Panc1 (cell line): ENCODE measurements around the gene C14orf93. TPM values are rescaled to one million over a fixed set of nuclear protein-coding genes. Genes with fewer than 3 reads are reported as not detected.

ENCODE experiments used
- ATAC-seq: fragments of 200-7000 bp; cut with Tn5 transposase; 2 replicates; pipeline ENCODE4 v1.9.1; 2020; ENCODE audit warnings: mild to moderate bottlenecking, moderate library complexity
- BruUV-seq: library from RNA; stranded (reverse); fragments of 400-500 nt; replicated peaks from 2 replicates; lab custom pipeline; 2021; lab: Mats Ljungman, UMichigan
- CTCF ChIA-PET: fragments of 300-600 bp; sonication (Branson Sonifier 250); formaldehyde crosslinking; loops from one replicate; lab custom pipeline; 2022; ENCODE audit warnings: antibody characterized with exemption; lab: Charles Lee
- POLR2A ChIA-PET: fragments of 300-600 bp; sonication (Branson Sonifier 250); formaldehyde crosslinking; loops from one replicate; lab custom pipeline; 2022; ENCODE audit warnings: antibody characterized with exemption; lab: Charles Lee
- DNase-seq: peaks from one replicate; pipeline ENCODE4 v3.0.0-alpha.2; 2010; ENCODE audit warnings: low read depth, low spot score
- H3K27ac ChIP-seq: 2 replicates; pipeline ENCODE4 v1.5.1; 2011; ENCODE audit warnings: mild to moderate bottlenecking, low read length, inconsistent platforms
- H3K27me3 ChIP-seq: fragments of 200-500 bp; sonication (Bioruptor generic); 2 replicates; pipeline ENCODE4 v1.6.0; 2014; ENCODE audit warnings: low read length, inconsistent platforms; ENCODE audit not compliant: control insufficient read depth, insufficient read depth
- H3K36me3 ChIP-seq: fragments of 200-500 bp; sonication (Bioruptor generic); 2 replicates; pipeline ENCODE4 v1.5.1; 2014; ENCODE audit warnings: inconsistent platforms, mild to moderate bottlenecking, low read length, moderate library complexity; ENCODE audit not compliant: control insufficient read depth, insufficient read depth
- H3K4me1 ChIP-seq: 2 replicates; pipeline ENCODE4 v1.5.1; 2011; ENCODE audit warnings: inconsistent platforms, mild to moderate bottlenecking, low read length, moderate library complexity; ENCODE audit not compliant: control insufficient read depth, insufficient read depth
- H3K4me3 ChIP-seq, 2 experiments: 2 replicates each; pipeline ENCODE4 v1.5.1; 2011 to 2012; ENCODE audit warnings: low read depth in 2 of 2, low read length in 2 of 2, mild to moderate bottlenecking in 2 of 2, inconsistent platforms in 1 of 2, moderate library complexity in 1 of 2
- H3K9me3 ChIP-seq: fragments of 200-500 bp; sonication (Bioruptor generic); 2 replicates; pipeline ENCODE4 v1.5.1; 2014; ENCODE audit warnings: low read depth, mild to moderate bottlenecking, inconsistent platforms, low read length, moderate library complexity; ENCODE audit not compliant: control insufficient read depth, insufficient read depth
- POLR2AphosphoS5 ChIP-seq: IDR thresholded peaks from 2 replicates; pipeline ENCODE4 v1.6.1; 2012; ENCODE audit warnings: mild to moderate bottlenecking, low read depth, low read length, moderate library complexity
- SIN3A ChIP-seq: IDR thresholded peaks from 2 replicates; pipeline ENCODE4 v1.6.1; 2012; ENCODE audit warnings: low read depth, mild to moderate bottlenecking, low read length, moderate library complexity, borderline replicate concordance; ENCODE audit not compliant: insufficient read depth
- TCF7L2 ChIP-seq: IDR thresholded peaks from 2 replicates; pipeline ENCODE4 v1.6.1; 2011; ENCODE audit warnings: mild to moderate bottlenecking, low read depth, low read length, inconsistent platforms
- in situ Hi-C: cut with HindIII; loops from 2 replicates; pipeline ENCODE4 v1.10.0; 2016; ENCODE audit warnings: low sequenced_read_pairs, low pct_unique_long_range_greater_than_20kb
- intact Hi-C: fragments of 100-400 bp; cut with micrococcal nuclease; formaldehyde crosslinking; loops from one replicate; pipeline ENCODE4 v1.10.0; 2022; ENCODE audit not compliant: unreplicated experiment
- total RNA-seq: library from RNA; stranded (reverse); gene quantifications from one replicate; pipeline ENCODE4 v1.2.1, GENCODE V29; 2021; ENCODE audit not compliant: unreplicated experiment
- TF ChIP-seq, protein P1 (sequence below), 2 experiments: IDR thresholded peaks; 2 replicates each; pipeline ENCODE4 v1.6.1; 2011 to 2012; ENCODE audit warnings: low read depth in 2 of 2, control low read depth in 1 of 2, low read length in 1 of 2, mild to moderate bottlenecking in 1 of 2, moderate library complexity in 1 of 2; ENCODE audit not compliant: insufficient read depth in 1 of 2
- TF ChIP-seq, protein P2 (sequence below): fragments of 450-650 bp; IDR thresholded peaks from 2 replicates; pipeline ENCODE4 v1.5.1; 2017; ENCODE audit warnings: mild to moderate bottlenecking

C14orf93 gene
- total RNA-seq, 1 experiment from 2014 or later: 5.6 TPM

DNA sequence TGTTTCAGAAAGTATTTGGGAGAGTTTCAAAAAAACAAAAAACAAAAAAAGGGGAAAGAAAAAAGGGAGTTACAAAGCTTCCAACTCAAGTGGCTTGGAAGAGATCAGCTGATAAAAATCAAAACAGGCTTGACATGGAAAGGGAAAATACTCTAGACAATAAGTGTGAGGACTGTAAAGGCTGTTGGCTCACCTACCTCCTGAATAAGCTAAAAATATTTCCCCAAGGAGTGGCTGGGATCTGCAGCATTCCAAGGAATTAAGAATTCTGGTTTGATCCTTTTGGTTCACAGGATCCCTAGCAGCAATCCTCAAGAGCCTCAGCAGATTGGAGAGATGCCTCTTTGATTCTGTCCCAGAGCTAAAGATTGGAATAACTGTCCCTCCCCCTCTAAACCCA lies 16.4 kb downstream of the C14orf93 start:
- BruUV-seq: no TSS peak

DNA sequence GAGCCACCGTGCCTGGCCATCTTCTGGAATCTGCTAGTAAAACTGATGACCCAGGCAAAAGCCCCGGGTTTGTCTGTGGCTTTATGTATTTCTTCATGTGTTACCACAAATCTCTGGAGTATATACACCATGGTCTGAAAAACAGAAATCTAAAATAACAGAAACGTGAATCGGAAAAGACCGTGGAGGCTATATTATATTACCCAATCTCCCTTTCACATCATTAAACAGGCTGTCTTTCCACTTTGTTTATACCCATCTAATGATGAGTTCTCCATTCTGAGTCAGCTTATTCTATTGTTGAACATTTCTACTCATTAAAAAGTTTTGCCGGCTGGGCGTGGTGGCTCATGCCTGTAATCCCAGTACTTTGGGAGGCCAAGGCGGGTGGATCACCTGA lies 18.1 kb downstream of the C14orf93 start:
- no peak for ATAC-seq
- POLR2A ChIA-PET: no interaction called here
- Histone ChIP-seq H3K4me3 (no peak overlapping the region), H3K9me3 (no peaks in the 10 kb centered on the region), H3K36me3 (no peaks in the 10 kb centered on the region), H3K4me1 (peaks cover 5% of the 10 kb centered on the region; the same call in 1 of the 2 replicates), H3K27me3 (no peaks in the 10 kb centered on the region), H3K27ac (no peak overlapping the region)
- in situ Hi-C loops (no loop called here), intact Hi-C loops (no loop called here)
- TF ChIP-seq, protein P1, sequence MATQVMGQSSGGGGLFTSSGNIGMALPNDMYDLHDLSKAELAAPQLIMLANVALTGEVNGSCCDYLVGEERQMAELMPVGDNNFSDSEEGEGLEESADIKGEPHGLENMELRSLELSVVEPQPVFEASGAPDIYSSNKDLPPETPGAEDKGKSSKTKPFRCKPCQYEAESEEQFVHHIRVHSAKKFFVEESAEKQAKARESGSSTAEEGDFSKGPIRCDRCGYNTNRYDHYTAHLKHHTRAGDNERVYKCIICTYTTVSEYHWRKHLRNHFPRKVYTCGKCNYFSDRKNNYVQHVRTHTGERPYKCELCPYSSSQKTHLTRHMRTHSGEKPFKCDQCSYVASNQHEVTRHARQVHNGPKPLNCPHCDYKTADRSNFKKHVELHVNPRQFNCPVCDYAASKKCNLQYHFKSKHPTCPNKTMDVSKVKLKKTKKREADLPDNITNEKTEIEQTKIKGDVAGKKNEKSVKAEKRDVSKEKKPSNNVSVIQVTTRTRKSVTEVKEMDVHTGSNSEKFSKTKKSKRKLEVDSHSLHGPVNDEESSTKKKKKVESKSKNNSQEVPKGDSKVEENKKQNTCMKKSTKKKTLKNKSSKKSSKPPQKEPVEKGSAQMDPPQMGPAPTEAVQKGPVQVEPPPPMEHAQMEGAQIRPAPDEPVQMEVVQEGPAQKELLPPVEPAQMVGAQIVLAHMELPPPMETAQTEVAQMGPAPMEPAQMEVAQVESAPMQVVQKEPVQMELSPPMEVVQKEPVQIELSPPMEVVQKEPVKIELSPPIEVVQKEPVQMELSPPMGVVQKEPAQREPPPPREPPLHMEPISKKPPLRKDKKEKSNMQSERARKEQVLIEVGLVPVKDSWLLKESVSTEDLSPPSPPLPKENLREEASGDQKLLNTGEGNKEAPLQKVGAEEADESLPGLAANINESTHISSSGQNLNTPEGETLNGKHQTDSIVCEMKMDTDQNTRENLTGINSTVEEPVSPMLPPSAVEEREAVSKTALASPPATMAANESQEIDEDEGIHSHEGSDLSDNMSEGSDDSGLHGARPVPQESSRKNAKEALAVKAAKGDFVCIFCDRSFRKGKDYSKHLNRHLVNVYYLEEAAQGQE (IDR thresholded peaks at IDR 0.05; ENCODE audit: insufficient read depth in 1 of 2, low read depth in 2 of 2, low read length in 1 of 2): no peak
- DNase-seq: no peak
- CTCF ChIA-PET: no interaction called here
- no TSS peak for BruUV-seq

More for the DNA sequence above, 16.4 kb downstream of the C14orf93 start:
- TF ChIP-seq, protein P1 (IDR thresholded peaks at IDR 0.05; ENCODE audit: insufficient read depth in 1 of 2, low read depth in 2 of 2, low read length in 1 of 2): no peak
- TF ChIP-seq POLR2AphosphoS5 (no peak), SIN3A (no peak), TCF7L2 (no peak)
- TF ChIP-seq, protein P2, sequence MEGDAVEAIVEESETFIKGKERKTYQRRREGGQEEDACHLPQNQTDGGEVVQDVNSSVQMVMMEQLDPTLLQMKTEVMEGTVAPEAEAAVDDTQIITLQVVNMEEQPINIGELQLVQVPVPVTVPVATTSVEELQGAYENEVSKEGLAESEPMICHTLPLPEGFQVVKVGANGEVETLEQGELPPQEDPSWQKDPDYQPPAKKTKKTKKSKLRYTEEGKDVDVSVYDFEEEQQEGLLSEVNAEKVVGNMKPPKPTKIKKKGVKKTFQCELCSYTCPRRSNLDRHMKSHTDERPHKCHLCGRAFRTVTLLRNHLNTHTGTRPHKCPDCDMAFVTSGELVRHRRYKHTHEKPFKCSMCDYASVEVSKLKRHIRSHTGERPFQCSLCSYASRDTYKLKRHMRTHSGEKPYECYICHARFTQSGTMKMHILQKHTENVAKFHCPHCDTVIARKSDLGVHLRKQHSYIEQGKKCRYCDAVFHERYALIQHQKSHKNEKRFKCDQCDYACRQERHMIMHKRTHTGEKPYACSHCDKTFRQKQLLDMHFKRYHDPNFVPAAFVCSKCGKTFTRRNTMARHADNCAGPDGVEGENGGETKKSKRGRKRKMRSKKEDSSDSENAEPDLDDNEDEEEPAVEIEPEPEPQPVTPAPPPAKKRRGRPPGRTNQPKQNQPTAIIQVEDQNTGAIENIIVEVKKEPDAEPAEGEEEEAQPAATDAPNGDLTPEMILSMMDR: no peak
- DNase-seq (no peak), ATAC-seq (no peak)
- Histone ChIP-seq H3K4me1 (peaks cover 5% of the 10 kb centered on the region; the same call in 1 of the 2 replicates), H3K36me3 (no peaks in the 10 kb centered on the region), H3K9me3 (no peaks in the 10 kb centered on the region), H3K27me3 (no peaks in the 10 kb centered on the region), H3K4me3 (no peak overlapping the region), H3K27ac (no peak overlapping the region)
- intact Hi-C loops: no loop called here
- in situ Hi-C loops: no loop called here
- POLR2A ChIA-PET: interaction anchor here (0.5 kb wide), 1 partner anchor 211 kb away, joined by 8 read pairs; no protein-coding TSS in a partner anchor
- CTCF ChIA-PET: interaction anchor here (1.1 kb wide), 1 partner anchor 13 kb away, joined by 4 read pairs; no protein-coding TSS in a partner anchor
